HepG2 (cell line): ENCODE results near the gene FHIT. TPM values are rescaled to one million over a fixed set of nuclear protein-coding genes. Genes with fewer than 3 reads are reported as not detected.

ENCODE experiments used
- ATAC-seq: fragments of 200-7000 bp; cut with Tn5 transposase; 3 replicates; pipeline ENCODE4 v1.9.1; 2020; ENCODE audit warnings: mild to moderate bottlenecking, moderate library complexity
- BruUV-seq: library from RNA; stranded (reverse); fragments of 400-500 nt; replicated peaks from 2 replicates; lab custom pipeline; 2021; lab: Mats Ljungman, UMichigan
- CTCF ChIA-PET: fragments of 300-600 bp; formaldehyde crosslinking; extraction: SDS; loops from one replicate; lab custom pipeline; 2021; ENCODE audit warnings: low total read pairs, inconsistent platforms, low intra/inter-chr PET ratio; lab: Yijun Ruan, JAX
- POLR2A ChIA-PET: fragments of 350-600 bp; sonication (Branson Sonifier 250); formaldehyde crosslinking; loops from one replicate; lab custom pipeline; 2020; ENCODE audit warnings: antibody characterized with exemption, inconsistent platforms; lab: Yijun Ruan, JAX
- DNase-seq: peaks from one replicate; pipeline ENCODE4 v3.0.0-alpha.2; 2015; ENCODE audit warnings: low spot score
- FAIRE-seq: peaks from 3 replicates; lab custom pipeline; 2011; peaks lifted over from hg19 to GRCh38; lab: Jason Lieb, UNC
- H2AFZ ChIP-seq: one replicate; pipeline ENCODE4 v1.6.1; 2011; ENCODE audit warnings: low read length, inconsistent platforms
- H3K27ac ChIP-seq: fragments of 300-600 bp; 3 replicates; pipeline ENCODE4 v1.8.0; 2011; ENCODE audit warnings: mixed run types, mild to moderate bottlenecking, mixed read lengths, low read length, inconsistent platforms; ENCODE audit not compliant: insufficient read depth; ENCODE audit errors: extremely low read length
- H3K27me3 ChIP-seq, 2 experiments: fragments of 200-600 bp in 1 of 2; 2 replicates in 1 of 2; 3 replicates in 1 of 2; pipeline versions ENCODE4 v1.6.0 to v1.8.0; 2011; ENCODE audit warnings: low read length in 2 of 2, mild to moderate bottlenecking in 2 of 2, moderate library complexity in 2 of 2, inconsistent platforms in 1 of 2; ENCODE audit not compliant: insufficient read depth in 2 of 2, control insufficient read depth in 1 of 2
- H3K36me3 ChIP-seq, 2 experiments: fragments of 200-600 bp in 1 of 2; replicated peaks in 1 of 2; 2 replicates in 1 of 2; 3 replicates in 1 of 2; pipeline versions ENCODE4 v1.5.1 to v1.8.0; 2011; ENCODE audit warnings: low read length in 2 of 2, inconsistent platforms in 1 of 2; ENCODE audit not compliant: insufficient read depth in 2 of 2, control insufficient read depth in 1 of 2
- H3K4me1 ChIP-seq: 2 replicates; pipeline ENCODE4 v1.5.1; 2012; ENCODE audit warnings: low read length, inconsistent platforms; ENCODE audit not compliant: insufficient read depth
- H3K4me2 ChIP-seq: 2 replicates; pipeline ENCODE4 v1.6.0; 2011; ENCODE audit warnings: low read depth, low read length, inconsistent platforms
- H3K4me3 ChIP-seq, 3 experiments: fragments of 200-600 bp in 1 of 3; sonication (generic), shearing (Covaris generic) in 1 of 3; replicated peaks in 1 of 3; 2 replicates each; pipeline ENCODE4 v1.5.1; 2011 to 2016; ENCODE audit warnings: low read length in 3 of 3, inconsistent platforms in 2 of 3, low read depth in 2 of 3, mild to moderate bottlenecking in 2 of 3, control low read depth in 1 of 3, mixed read lengths in 1 of 3; ENCODE audit not compliant: insufficient read depth in 1 of 3
- H3K79me2 ChIP-seq: one replicate; pipeline ENCODE4 v1.6.1; 2011; ENCODE audit warnings: low read length, inconsistent platforms; ENCODE audit not compliant: insufficient read depth
- H3K9ac ChIP-seq: 2 replicates; pipeline ENCODE4 v1.6.0; 2011; ENCODE audit warnings: mild to moderate bottlenecking, low read depth, low read length, inconsistent platforms; ENCODE audit not compliant: insufficient read depth
- H3K9me3 ChIP-seq: 2 replicates; pipeline ENCODE4 v1.5.1; 2012; ENCODE audit warnings: mild to moderate bottlenecking, low read length
- H4K20me1 ChIP-seq: 2 replicates; pipeline ENCODE4 v1.6.0; 2011; ENCODE audit warnings: inconsistent platforms, mild to moderate bottlenecking, low read length, moderate library complexity; ENCODE audit not compliant: insufficient read depth
- ARNTL ChIP-seq: sonication (generic); formaldehyde crosslinking; IDR thresholded peaks from 2 replicates; pipeline ENCODE4 v1.4.0; 2020; ENCODE audit warnings: mild to moderate bottlenecking, missing genetic modification reagents
- ETS1 ChIP-seq: sonication (generic); formaldehyde crosslinking; IDR thresholded peaks from 2 replicates; pipeline ENCODE4 v1.4.0; 2020; ENCODE audit warnings: missing genetic modification reagents
- HES4 ChIP-seq: sonication (generic); formaldehyde crosslinking; IDR thresholded peaks from 2 replicates; pipeline ENCODE4 v1.9.0; 2021; ENCODE audit warnings: mild to moderate bottlenecking, missing genetic modification reagents, borderline replicate concordance
- HMG20A ChIP-seq: IDR thresholded peaks from 2 replicates; pipeline ENCODE4 v1.6.1; 2016; ENCODE audit warnings: borderline replicate concordance
- YY1 ChIP-seq: IDR thresholded peaks from 2 replicates; pipeline ENCODE4 v1.6.1; 2011; ENCODE audit warnings: low read length, low read depth, moderate library complexity, mild to moderate bottlenecking; ENCODE audit not compliant: insufficient read depth, insufficient replicate concordance
- ZNF746 ChIP-seq: sonication (generic); formaldehyde crosslinking; IDR thresholded peaks from 2 replicates; pipeline ENCODE4 v1.8.0; 2022; ENCODE audit warnings: mild to moderate bottlenecking, missing genetic modification reagents
- ZSCAN22 ChIP-seq: sonication (generic); formaldehyde crosslinking; IDR thresholded peaks from 2 replicates; pipeline ENCODE4 v1.4.0; 2020; ENCODE audit warnings: mild to moderate bottlenecking, missing genetic modification reagents
- in situ Hi-C: cut with HindIII; loops from 2 replicates; pipeline ENCODE4 v1.10.0; 2017; ENCODE audit warnings: low pct_unique_long_range_greater_than_20kb; ENCODE audit not compliant: extremely low pct_ligation_motif_present
- intact Hi-C: fragments of 100-400 bp; cut with micrococcal nuclease; formaldehyde crosslinking; loops from one replicate; pipeline ENCODE4 v1.10.0; 2022; ENCODE audit not compliant: unreplicated experiment
- polyA plus RNA-seq, 8 experiments: library from polyadenylated mRNA; depleted of rRNA in 3 of 8; stranded (reverse) in 7 of 8; unstranded in 1 of 8; fragments of >200 nt; fragmentation: Illumina TruSeq in 4 of 8; extraction: Trizol in 4 of 8; gene quantifications; 2 replicates each; pipeline versions ENCODE4 v1.2.1 to v1.2.3, GENCODE V29; 2011 to 2016; ENCODE audit warnings: low read depth in 4 of 8, missing spikeins in 1 of 8, mixed read lengths in 1 of 8; ENCODE audit not compliant: insufficient read depth in 1 of 8
- total RNA-seq, 5 experiments: library from RNA; depleted of rRNA; stranded (reverse); fragments of >200 nt; fragmentation: Illumina TruSeq; extraction: Trizol; gene quantifications; 2 replicates each; pipeline ENCODE4 v1.2.3, GENCODE V29; 2016; ENCODE audit warnings: low read depth in 1 of 5
- TF ChIP-seq, protein P1 (sequence below): sonication (generic); formaldehyde crosslinking; IDR thresholded peaks from 2 replicates; pipeline ENCODE4 v1.5.0; 2020; ENCODE audit warnings: mild to moderate bottlenecking, missing genetic modification reagents

The FHIT gene
- total and polyA plus RNA-seq, 2 of the 13 experiments (the other 11 are each of a cell fraction or from before 2014, with no cell fraction given), result 4.0 to 4.6 TPM

DNA sequence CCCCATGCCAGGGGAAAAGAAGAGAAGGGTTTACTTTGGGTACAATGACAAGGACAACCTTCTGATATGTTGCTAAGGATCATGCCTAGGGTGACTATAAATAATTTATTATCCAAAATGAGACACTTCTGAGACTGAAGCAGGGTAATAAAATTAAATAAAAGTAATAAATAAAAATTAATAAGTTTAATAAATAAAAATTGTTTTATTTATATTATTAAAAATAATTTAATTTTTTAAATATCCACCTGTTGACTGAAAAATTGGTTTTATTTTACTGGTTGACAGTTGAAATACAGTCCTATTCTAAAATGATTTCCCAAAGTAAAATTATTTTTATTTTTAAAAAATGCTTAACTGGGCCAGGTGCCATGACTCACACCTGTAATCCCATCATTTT lies 102.0 kb downstream of the FHIT start:
- H3K4me2 ChIP-seq, result no peak overlapping the region
- H3K27me3 ChIP-seq, result no peaks in the 10 kb centered on the region; a peak in 1 of 5 replicates
- H2AFZ ChIP-seq, result no peak overlapping the region
- TF ChIP-seq ZSCAN22 (no peak), ZNF746 (CRISPR knock-in tag) (no peak), HES4 (CRISPR knock-in tag) (no peak), YY1 (no peak), ETS1 (CRISPR knock-in tag) (no peak), ARNTL (CRISPR knock-in tag) (no peak), HMG20A (CRISPR knock-in tag) (no peak)
- TF ChIP-seq, protein P1, sequence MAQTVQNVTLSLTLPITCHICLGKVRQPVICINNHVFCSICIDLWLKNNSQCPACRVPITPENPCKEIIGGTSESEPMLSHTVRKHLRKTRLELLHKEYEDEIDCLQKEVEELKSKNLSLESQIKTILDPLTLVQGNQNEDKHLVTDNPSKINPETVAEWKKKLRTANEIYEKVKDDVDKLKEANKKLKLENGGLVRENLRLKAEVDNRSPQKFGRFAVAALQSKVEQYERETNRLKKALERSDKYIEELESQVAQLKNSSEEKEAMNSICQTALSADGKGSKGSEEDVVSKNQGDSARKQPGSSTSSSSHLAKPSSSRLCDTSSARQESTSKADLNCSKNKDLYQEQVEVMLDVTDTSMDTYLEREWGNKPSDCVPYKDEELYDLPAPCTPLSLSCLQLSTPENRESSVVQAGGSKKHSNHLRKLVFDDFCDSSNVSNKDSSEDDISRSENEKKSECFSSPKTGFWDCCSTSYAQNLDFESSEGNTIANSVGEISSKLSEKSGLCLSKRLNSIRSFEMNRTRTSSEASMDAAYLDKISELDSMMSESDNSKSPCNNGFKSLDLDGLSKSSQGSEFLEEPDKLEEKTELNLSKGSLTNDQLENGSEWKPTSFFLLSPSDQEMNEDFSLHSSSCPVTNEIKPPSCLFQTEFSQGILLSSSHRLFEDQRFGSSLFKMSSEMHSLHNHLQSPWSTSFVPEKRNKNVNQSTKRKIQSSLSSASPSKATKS, result no peak
- TF ChIP-seq, all 625 proteins: peak for 0
- Histone ChIP-seq H3K9ac (no peak overlapping the region), H3K4me3 (no peak overlapping the region), H3K27ac (no peak overlapping the region), H3K36me3 (no peaks in the 10 kb centered on the region), H3K4me1 (no peaks in the 10 kb centered on the region), H4K20me1 (no peaks in the 10 kb centered on the region), H3K79me2 (no peaks in the 10 kb centered on the region), H3K9me3 (no peaks in the 10 kb centered on the region)
- BruUV-seq, result no TSS peak
- intact Hi-C loops, result no loop called here
- DNase-seq (no peak), FAIRE-seq (no peak), ATAC-seq (no peak)
- in situ Hi-C loops, result no loop called here
- ChIA-PET CTCF (no interaction called here), POLR2A (no interaction called here)
